Liver (tissue), 3 donors: ENCODE data around the gene FAM3A.

Experiments used
- CTCF ChIP-seq: fragments of 150-350 bp; IDR thresholded peaks from 2 replicates; pipeline ENCODE4 v1.5.1; 2017; ENCODE audit warnings: improper control_type of control experiment, low read depth, low read length; ENCODE audit not compliant: missing input control
- FOXA1 ChIP-seq: IDR thresholded peaks from 2 replicates; pipeline ENCODE4 v1.6.1; 2016; ENCODE audit warnings: antibody characterized with exemption
- JUND ChIP-seq, 2 donors: IDR thresholded peaks; 2 replicates each; pipeline ENCODE4 v1.6.1; 2016; ENCODE audit warnings: antibody characterized with exemption in 2 of 2
- MAX ChIP-seq: IDR thresholded peaks from 2 replicates; pipeline ENCODE4 v1.6.1; 2016; ENCODE audit warnings: antibody characterized with exemption
- SP1 ChIP-seq: IDR thresholded peaks from 2 replicates; pipeline ENCODE4 v1.6.1; 2018; ENCODE audit warnings: antibody characterized with exemption, mild to moderate bottlenecking
- TAF1 ChIP-seq: conservative IDR thresholded peaks from 2 replicates; pipeline ENCODE4 v1.6.1; 2016; ENCODE audit warnings: antibody characterized with exemption, mild to moderate bottlenecking
- TF ChIP-seq, protein P1 (sequence below): IDR thresholded peaks from 2 replicates; pipeline ENCODE4 v1.6.1; 2016; ENCODE audit warnings: antibody characterized with exemption
- donor health status: healthy.
- donor health status: healthy.

DNA sequence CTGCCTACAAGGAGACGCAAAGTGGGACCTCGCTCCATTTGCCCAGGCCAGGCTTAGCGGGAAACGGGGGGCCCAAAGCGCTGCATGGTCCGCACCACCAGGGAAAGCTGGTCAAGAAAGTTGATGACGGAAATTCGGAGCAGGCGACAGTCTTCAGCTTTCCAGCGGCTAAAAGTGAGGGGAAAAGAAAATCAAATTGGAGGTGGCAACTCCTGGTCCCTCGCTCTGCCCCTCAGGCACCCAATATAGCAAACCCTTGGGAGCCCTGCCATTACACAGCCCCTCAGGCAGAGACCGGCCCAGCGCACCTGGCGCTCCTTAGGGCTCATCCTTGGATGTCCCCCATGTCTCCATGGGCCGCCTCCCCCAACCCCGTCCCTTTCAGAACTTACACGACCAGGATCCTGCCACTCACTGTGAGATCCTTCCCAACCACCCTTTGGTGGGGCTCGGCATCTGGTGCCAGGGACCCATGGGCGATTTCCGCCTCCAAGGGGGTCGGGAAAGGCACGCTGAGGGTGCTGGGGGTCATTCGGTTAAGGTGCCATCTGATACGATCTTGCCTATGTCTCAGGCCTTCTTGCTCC lies 38.0 kb downstream of the FAM3A start:
- no peak for TF ChIP-seq CTCF
- no peak for TF ChIP-seq FOXA1
- TF ChIP-seq SP1 = no peak
- TF ChIP-seq, protein P1, sequence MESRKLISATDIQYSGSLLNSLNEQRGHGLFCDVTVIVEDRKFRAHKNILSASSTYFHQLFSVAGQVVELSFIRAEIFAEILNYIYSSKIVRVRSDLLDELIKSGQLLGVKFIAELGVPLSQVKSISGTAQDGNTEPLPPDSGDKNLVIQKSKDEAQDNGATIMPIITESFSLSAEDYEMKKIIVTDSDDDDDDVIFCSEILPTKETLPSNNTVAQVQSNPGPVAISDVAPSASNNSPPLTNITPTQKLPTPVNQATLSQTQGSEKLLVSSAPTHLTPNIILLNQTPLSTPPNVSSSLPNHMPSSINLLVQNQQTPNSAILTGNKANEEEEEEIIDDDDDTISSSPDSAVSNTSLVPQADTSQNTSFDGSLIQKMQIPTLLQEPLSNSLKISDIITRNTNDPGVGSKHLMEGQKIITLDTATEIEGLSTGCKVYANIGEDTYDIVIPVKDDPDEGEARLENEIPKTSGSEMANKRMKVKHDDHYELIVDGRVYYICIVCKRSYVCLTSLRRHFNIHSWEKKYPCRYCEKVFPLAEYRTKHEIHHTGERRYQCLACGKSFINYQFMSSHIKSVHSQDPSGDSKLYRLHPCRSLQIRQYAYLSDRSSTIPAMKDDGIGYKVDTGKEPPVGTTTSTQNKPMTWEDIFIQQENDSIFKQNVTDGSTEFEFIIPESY = no peak
- TF ChIP-seq JUND (IDR thresholded peaks at IDR 0.05) = no peak
- TF ChIP-seq TAF1 = no peak
- no peak for TF ChIP-seq MAX
